ENCODE data around the gene SYNJ2. TPM values are rescaled to one million over a fixed set of nuclear protein-coding genes. Genes with fewer than 3 reads are reported as not detected.

SYNJ2 gene
- total and polyA plus RNA-seq, 7 donors, result 2.6 to 30.2 (median 6.1) TPM

- Histone ChIP-seq H3K4me1 (peaks cover 22% of the 10 kb centered on the region), H3K27ac (no peak overlapping the region), H3K27me3 (ENCODE audit: insufficient read depth in 3 of 3, low read length in 2 of 3) (no peaks in the 10 kb centered on the region), H3K4me3 (no peak overlapping the region), H3K9me3 (no peaks in the 10 kb centered on the region), H3K36me3 (ENCODE audit: insufficient read depth in 1 of 2, low read depth in 1 of 2) (no peaks in the 10 kb centered on the region)
- WGBS, 3 donors, result 82 to 90% (median 83%) methylated on average over 4 of the region's 4 CpGs
- DNase-seq (no peak), ATAC-seq (no peak)
- intact Hi-C loops (cut with DNase I), result no loop called here
- no peak for TF ChIP-seq CTCF (IDR thresholded peaks at IDR 0.05)
Measured at GRCh38 chr6:158013904-158014504, 32.3 kb downstream of the SYNJ2 start.

- Histone ChIP-seq H3K4me3 (no peak overlapping the region), H3K27ac (no peak overlapping the region), H3K36me3 (ENCODE audit: insufficient read depth in 1 of 2, low read depth in 1 of 2) (no peaks in the 10 kb centered on the region), H3K27me3 (ENCODE audit: insufficient read depth in 3 of 3, low read length in 2 of 3) (no peaks in the 10 kb centered on the region), H3K4me1 (peaks cover 18% of the 10 kb centered on the region), H3K9me3 (no peaks in the 10 kb centered on the region)
- WGBS, 3 donors, result 94 to 98% (median 96%) methylated on average over 6 of the region's 6 CpGs
- TF ChIP-seq CTCF (IDR thresholded peaks at IDR 0.05), result no peak
- ATAC-seq (no peak), DNase-seq (no peak)
- intact Hi-C loops (cut with DNase I), result no loop called here
Measured at GRCh38 chr6:158014505-158015187, 33.0 kb downstream of the SYNJ2 start.

- Histone ChIP-seq H3K4me1 (peaks cover 13% of the 10 kb centered on the region), H3K27me3 (ENCODE audit: insufficient read depth in 3 of 3, low read length in 2 of 3) (no peaks in the 10 kb centered on the region), H3K4me3 (no peak overlapping the region), H3K36me3 (ENCODE audit: insufficient read depth in 1 of 2, low read depth in 1 of 2) (no peaks in the 10 kb centered on the region), H3K9me3 (no peaks in the 10 kb centered on the region), H3K27ac (no peak overlapping the region)
- intact Hi-C loops (cut with DNase I), result no loop called here
- ATAC-seq (no peak), DNase-seq (no peak)
- TF ChIP-seq CTCF (IDR thresholded peaks at IDR 0.05), result no peak
- WGBS, 3 donors, result 78 to 86% (median 81%) methylated on average over 2 of the region's 2 CpGs
Measured at GRCh38 chr6:158015188-158015506, 33.5 kb downstream of the SYNJ2 start.

- Histone ChIP-seq H3K27ac (no peak overlapping the region), H3K4me1 (peaks cover 10% of the 10 kb centered on the region), H3K4me3 (no peak overlapping the region), H3K27me3 (ENCODE audit: insufficient read depth in 3 of 3, low read length in 2 of 3) (no peaks in the 10 kb centered on the region), H3K36me3 (ENCODE audit: insufficient read depth in 1 of 2, low read depth in 1 of 2) (no peaks in the 10 kb centered on the region), H3K9me3 (no peaks in the 10 kb centered on the region)
- 71 to 77% (median 77%) methylated on average over 20 of the region's 20 CpGs for WGBS, 3 donors
- ATAC-seq (no peak), DNase-seq (peak in 1 of 2 donors; percentile 8)
- TF ChIP-seq CTCF (IDR thresholded peaks at IDR 0.05), result no peak
- intact Hi-C loops (cut with DNase I), result no loop called here
Measured at GRCh38 chr6:158016571-158017383, 35.1 kb downstream of the SYNJ2 start.
